Measurements from ENCODE around the gene CYP39A1. TPM values are rescaled to one million over a fixed set of nuclear protein-coding genes. Genes with fewer than 3 reads are reported as not detected.

Gene CYP39A1
- total RNA-seq, 1 donor from 2014 or later, result 5.4 TPM

GRCh38 chr6:46555129-46555528 lies 97.5 kb downstream of the CYP39A1 start:
- intact Hi-C loops (cut with DNase I), result no loop called here
- Histone ChIP-seq H3K4me1 (no peaks in the 10 kb centered on the region), H3K4me3 (no peak overlapping the region), H3K9me3 (no peaks in the 10 kb centered on the region), H3K27me3 (no peaks in the 10 kb centered on the region), H3K36me3 (no peaks in the 10 kb centered on the region), H3K27ac (no peak overlapping the region)
- TF ChIP-seq CTCF (IDR thresholded peaks at IDR 0.05) (no peak), POLR2A (IDR thresholded peaks at IDR 0.05) (no peak), POLR2AphosphoS5 (IDR thresholded peaks at IDR 0.05; ENCODE audit: insufficient read depth in 1 of 2, low read depth in 1 of 2) (no peak)
- DNase-seq (ENCODE audit: extremely low spot score in 2 of 2), result no peak

GRCh38 chr6:46549155-46549554 lies 103.5 kb downstream of the CYP39A1 start:
- no peak for TF ChIP-seq POLR2A (IDR thresholded peaks at IDR 0.05)
- TF ChIP-seq POLR2AphosphoS5 (IDR thresholded peaks at IDR 0.05; ENCODE audit: insufficient read depth in 1 of 2, low read depth in 1 of 2), result no peak
- no peak for TF ChIP-seq CTCF (IDR thresholded peaks at IDR 0.05)
- Histone ChIP-seq H3K27me3 (no peaks in the 10 kb centered on the region), H3K4me3 (no peak overlapping the region), H3K36me3 (no peaks in the 10 kb centered on the region), H3K9me3 (no peaks in the 10 kb centered on the region), H3K4me1 (no peaks in the 10 kb centered on the region), H3K27ac (no peak overlapping the region)
- intact Hi-C loops (cut with DNase I), result no loop called here
- no peak for DNase-seq (ENCODE audit: extremely low spot score in 2 of 2)

- Histone ChIP-seq H3K27ac (no peak overlapping the region), H3K9me3 (no peaks in the 10 kb centered on the region), H3K27me3 (no peaks in the 10 kb centered on the region), H3K4me3 (no peak overlapping the region), H3K36me3 (no peaks in the 10 kb centered on the region), H3K4me1 (no peaks in the 10 kb centered on the region)
- TF ChIP-seq POLR2AphosphoS5 (IDR thresholded peaks at IDR 0.05; ENCODE audit: insufficient read depth in 1 of 2, low read depth in 1 of 2) (no peak), POLR2A (IDR thresholded peaks at IDR 0.05) (no peak), CTCF (IDR thresholded peaks at IDR 0.05) (no peak)
- DNase-seq (ENCODE audit: extremely low spot score in 2 of 2), result no peak
- intact Hi-C loops (cut with DNase I), result no loop called here
Measured at GRCh38 chr6:46541556-46541955, 111.1 kb downstream of the CYP39A1 start.

GRCh38 chr6:46539866-46540265 lies 112.8 kb downstream of the CYP39A1 start:
- H3K27me3 ChIP-seq, result no peaks in the 10 kb centered on the region
- H3K9me3 ChIP-seq, result no peaks in the 10 kb centered on the region
- H3K36me3 ChIP-seq, result no peaks in the 10 kb centered on the region
- TF ChIP-seq POLR2AphosphoS5 (IDR thresholded peaks at IDR 0.05; ENCODE audit: insufficient read depth in 1 of 2, low read depth in 1 of 2), result no peak
- intact Hi-C loops (cut with DNase I), result no loop called here
- H3K4me3 ChIP-seq, result no peak overlapping the region
- H3K4me1 ChIP-seq, result no peaks in the 10 kb centered on the region
- no peak for DNase-seq (ENCODE audit: extremely low spot score in 2 of 2)
- H3K27ac ChIP-seq, result no peak overlapping the region

GRCh38 chr6:46538800-46539480 lies 113.7 kb downstream of the CYP39A1 start:
- TF ChIP-seq POLR2AphosphoS5 (IDR thresholded peaks at IDR 0.05; ENCODE audit: insufficient read depth in 1 of 2, low read depth in 1 of 2), result no peak
- TF ChIP-seq CTCF (IDR thresholded peaks at IDR 0.05), result no peak
- no peak for TF ChIP-seq POLR2A (IDR thresholded peaks at IDR 0.05)
- no peaks in the 10 kb centered on the region for H3K27me3 ChIP-seq
- no peak for DNase-seq (ENCODE audit: extremely low spot score in 2 of 2)
- no peak overlapping the region for H3K27ac ChIP-seq
- H3K9me3 ChIP-seq, result no peaks in the 10 kb centered on the region
- no peak overlapping the region for H3K4me3 ChIP-seq
- H3K4me1 ChIP-seq, result no peaks in the 10 kb centered on the region
- intact Hi-C loops (cut with DNase I), result no loop called here
- no peaks in the 10 kb centered on the region for H3K36me3 ChIP-seq

All from vagina (tissue), 2 donors.